ENCODE measurements around the gene VTI1A. TPM values are rescaled to one million over a fixed set of nuclear protein-coding genes. Genes with fewer than 3 reads are reported as not detected.
A peak's percentile ranks its signal among the peaks of the same experiment; 100 is the strongest.

The VTI1A gene
- total RNA-seq, 3 donors from 2014 or later, result 36.2 to 55.9 (median 44.4) TPM

- Histone ChIP-seq H3K4me3 (no peak overlapping the region), H3K9me3 (no peaks in the 10 kb centered on the region), H3K4me1 (ENCODE audit: low read depth) (no peaks in the 10 kb centered on the region), H3K36me3 (ENCODE audit: low read depth) (peaks cover 3% of the 10 kb centered on the region)
- no peak for DNase-seq
- intact Hi-C loops (cut with DNase I, micrococcal nuclease), result no loop called here
- peak; percentile 39 for ATAC-seq
- no peak for TF ChIP-seq CTCF (IDR thresholded peaks at IDR 0.05)
Measured at GRCh38 chr10:112429147-112429546, 17.9 kb upstream of the VTI1A start.

GRCh38 chr10:112429654-112430230, 17.3 kb upstream of the VTI1A start:
- peaks cover 3% of the 10 kb centered on the region for H3K36me3 ChIP-seq (ENCODE audit: low read depth)
- no peaks in the 10 kb centered on the region for H3K4me1 ChIP-seq (ENCODE audit: low read depth)
- TF ChIP-seq CTCF (IDR thresholded peaks at IDR 0.05), result no peak
- intact Hi-C loops (cut with DNase I, micrococcal nuclease), result no loop called here
- peak in 2 of 3 donors; percentile 44 to 50 for DNase-seq
- ATAC-seq, result peak; percentile 73
- no peak overlapping the region for H3K4me3 ChIP-seq
- H3K9me3 ChIP-seq, result no peaks in the 10 kb centered on the region

GRCh38 chr10:112433136-112433535, 13.9 kb upstream of the VTI1A start:
- no peak for DNase-seq
- Histone ChIP-seq H3K4me1 (ENCODE audit: low read depth) (no peaks in the 10 kb centered on the region), H3K9me3 (no peaks in the 10 kb centered on the region), H3K36me3 (ENCODE audit: low read depth) (peaks cover 6% of the 10 kb centered on the region), H3K4me3 (no peak overlapping the region)
- intact Hi-C loops (cut with DNase I, micrococcal nuclease), result no loop called here
- no peak for ATAC-seq
- no peak for TF ChIP-seq CTCF (IDR thresholded peaks at IDR 0.05)

- H3K4me3 ChIP-seq, result no peak overlapping the region
- TF ChIP-seq CTCF (IDR thresholded peaks at IDR 0.05), result no peak
- H3K4me1 ChIP-seq (ENCODE audit: low read depth), result no peaks in the 10 kb centered on the region
- intact Hi-C loops (cut with DNase I, micrococcal nuclease), result no loop called here
- H3K36me3 ChIP-seq (ENCODE audit: low read depth), result peaks cover 6% of the 10 kb centered on the region
- ATAC-seq (peak; percentile 57), DNase-seq (no peak)
- H3K9me3 ChIP-seq, result no peaks in the 10 kb centered on the region
Measured at GRCh38 chr10:112434988-112435619, 11.9 kb upstream of the VTI1A start.

- Histone ChIP-seq H3K36me3 (ENCODE audit: low read depth) (peaks cover 6% of the 10 kb centered on the region), H3K4me3 (no peak overlapping the region), H3K9me3 (no peaks in the 10 kb centered on the region), H3K4me1 (ENCODE audit: low read depth) (no peaks in the 10 kb centered on the region)
- no peak for TF ChIP-seq CTCF (IDR thresholded peaks at IDR 0.05)
- intact Hi-C loops (cut with DNase I, micrococcal nuclease), result no loop called here
- no peak for DNase-seq
- ATAC-seq, result no peak
Measured at GRCh38 chr10:112438356-112438755, 8.7 kb upstream of the VTI1A start.
